GM19455 (cell line): Measurements from ENCODE around the gene CNIH1.

Experiments used
- ATAC-seq: cut with Tn5 transposase; IDR thresholded peaks from one replicate; pipeline ENCODE4 v1.9.1; 2021; ENCODE audit not compliant: unreplicated experiment

Gene CNIH1

DNA sequence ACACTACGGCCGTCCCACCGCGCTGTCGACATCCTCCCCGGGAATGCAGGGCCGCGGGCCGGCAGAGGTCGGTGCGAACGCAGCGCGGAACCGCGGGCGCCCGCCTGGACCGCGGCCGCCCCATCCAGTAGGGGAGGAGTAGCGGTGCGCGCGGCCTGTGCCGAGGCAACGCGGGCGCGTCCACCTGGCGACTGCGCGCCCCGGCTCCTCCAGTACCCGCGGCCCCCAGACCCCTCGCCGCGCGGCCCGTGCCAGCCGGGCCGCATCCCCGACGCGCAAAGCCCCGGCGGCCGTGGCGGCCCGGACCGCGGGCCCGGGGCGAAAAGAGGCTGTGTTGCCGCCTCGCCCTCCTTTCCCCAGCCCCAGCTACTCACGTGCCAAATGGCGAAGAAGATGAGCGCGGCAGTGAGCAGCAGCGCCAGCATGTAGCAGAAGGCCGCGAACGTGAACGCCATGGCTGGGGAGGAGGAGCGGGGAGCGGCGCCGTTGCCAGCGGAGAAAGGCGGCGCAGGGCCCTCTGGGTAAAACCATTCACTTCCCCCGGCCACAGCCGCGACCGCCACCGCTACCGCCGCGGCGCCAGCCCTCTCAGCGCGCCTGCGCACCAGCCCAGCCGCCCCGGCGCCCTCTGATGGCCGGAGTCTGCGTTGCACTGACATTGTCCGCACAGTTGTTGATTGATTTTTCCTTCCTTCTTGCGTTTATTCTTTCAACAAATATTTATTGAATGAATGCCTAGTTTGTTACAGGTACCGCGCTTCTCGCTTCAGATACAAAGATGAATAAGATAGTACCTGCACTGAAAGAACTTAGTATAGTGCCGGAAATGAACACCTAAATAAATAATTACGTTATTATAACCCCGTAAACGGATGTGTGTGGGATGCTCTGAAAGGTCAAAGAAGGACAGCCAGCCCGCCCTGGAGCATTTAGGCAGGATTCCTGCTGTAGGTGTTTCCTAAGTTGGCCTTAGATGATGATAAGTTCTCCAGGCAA, at the start of gene CNIH1:
TSS of gene CNIH1 (minus strand) at position 502 of the 996 bp plus-strand sequence. CDS start at position 455, 47 bp downstream.
- ATAC-seq: peak; percentile 93

GRCh38 chr14:54490445-54491175, 49.4 kb upstream of the CNIH1 start:
- no peak for ATAC-seq

DNA sequence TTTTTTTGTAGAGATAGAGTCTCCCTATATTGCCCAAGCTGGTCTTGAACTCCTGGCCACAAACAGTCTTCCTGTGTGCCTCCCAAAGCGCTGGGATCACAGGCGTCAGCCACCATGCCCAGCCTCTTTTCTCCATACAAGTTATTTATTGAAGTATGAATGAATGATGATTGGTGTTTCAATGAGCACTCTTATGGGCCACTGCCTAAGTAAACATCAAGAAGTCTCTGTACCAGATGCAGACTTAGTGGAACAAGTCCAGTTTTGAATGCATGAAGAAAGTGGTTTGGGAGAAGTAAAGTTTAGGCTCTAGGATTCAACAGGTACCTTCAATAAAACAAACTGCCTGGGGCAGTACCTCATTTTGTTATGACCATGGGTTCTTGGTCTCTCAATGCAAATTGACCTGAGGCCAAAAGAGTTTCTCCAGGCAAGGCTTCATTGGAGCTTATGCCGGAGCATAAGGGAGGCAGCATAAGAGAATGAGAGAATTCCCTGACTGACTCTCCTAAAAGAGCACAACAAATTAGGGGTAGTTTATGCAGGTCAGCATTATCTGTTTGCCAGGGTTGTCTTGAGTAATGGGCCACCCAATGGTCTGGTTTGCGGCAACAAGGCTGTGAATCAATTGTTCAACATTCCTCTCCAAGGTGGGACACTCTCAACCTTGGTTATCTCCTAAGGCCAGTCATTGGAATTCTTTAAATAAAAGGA, 48.7 kb upstream of the CNIH1 start:
- ATAC-seq: no peak

DNA sequence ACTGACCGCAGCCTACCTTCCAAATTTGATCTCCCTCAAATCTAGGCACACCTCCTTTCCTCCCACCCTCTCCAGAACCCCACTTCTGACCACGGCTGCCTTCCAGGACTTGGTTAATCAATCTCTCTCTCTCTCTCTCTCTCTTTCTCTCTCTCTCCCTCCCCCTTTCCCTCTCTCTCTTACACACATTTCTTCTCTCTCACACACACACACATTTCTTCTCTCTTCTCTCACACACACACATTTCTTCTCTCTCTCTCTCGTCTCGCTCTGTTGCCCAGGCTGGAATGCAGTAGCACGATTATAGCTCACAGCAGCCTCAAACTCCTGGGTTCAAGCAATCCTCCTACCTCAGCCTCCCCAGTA, 48.1 kb upstream of the CNIH1 start:
- ATAC-seq: no peak

GRCh38 chr14:54488646-54489317, 47.6 kb upstream of the CNIH1 start, which contains the start of gene GMFB:
Gene GMFB, minus strand, starts transcription at chr14:54488980. Its CDS starts 53 bp downstream, at chr14:54488927.
- peak; percentile 88 for ATAC-seq

DNA sequence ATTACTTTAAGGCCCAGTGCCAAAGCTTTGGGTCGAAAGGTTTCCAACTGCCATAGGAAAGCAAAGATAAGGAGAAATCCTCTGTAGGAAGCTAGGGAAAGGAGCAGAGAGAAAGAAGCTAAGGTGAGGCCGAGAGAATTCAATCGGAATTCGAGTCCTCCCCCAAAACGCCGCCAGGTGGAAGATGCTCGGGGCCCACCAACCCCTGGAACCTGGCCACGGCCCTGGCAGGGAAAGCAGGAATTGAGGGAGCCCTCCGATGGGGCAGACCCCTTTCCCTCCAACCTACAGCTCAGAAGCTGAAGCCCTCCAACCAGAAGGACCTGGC, 47.1 kb upstream of the CNIH1 start:
- peak; percentile 35 for ATAC-seq

DNA sequence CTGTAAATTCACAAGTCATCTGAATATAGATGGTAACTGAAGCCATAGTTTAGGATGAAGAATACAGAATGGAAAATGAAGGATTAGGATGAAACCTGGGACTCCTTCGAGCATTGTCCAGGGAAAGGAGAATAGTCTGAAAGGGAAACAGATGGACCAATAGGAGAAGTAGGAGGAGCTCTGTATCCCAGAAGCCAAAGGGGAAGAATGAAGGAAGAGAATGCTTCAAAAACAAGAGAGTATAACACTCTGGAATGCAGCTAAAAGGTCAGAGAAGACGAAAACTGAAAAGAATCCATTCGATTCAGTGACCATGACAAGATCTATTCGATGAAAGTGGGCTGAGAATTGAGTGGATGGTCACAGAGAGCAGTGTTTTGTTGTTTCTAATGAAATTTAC, 46.6 kb upstream of the CNIH1 start:
- ATAC-seq: no peak

DNA sequence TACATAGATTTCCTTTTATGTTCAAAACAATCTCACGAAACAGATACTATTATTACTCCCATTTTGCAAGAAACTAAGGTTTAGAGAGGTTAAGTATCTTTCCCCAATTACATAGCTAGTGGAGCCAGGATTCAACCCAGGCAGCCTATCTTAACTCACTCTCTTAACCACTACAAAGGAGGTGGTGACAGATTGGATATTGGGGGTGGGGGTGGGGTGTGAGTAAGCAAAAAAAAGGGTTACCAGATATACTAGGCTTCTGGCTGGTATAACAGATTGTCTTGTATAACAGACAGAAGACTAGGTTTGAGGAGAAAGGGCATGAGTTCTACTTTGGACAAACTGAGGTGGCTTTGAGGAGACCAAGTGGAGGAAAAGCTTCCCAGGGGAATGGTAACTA, 45.5 kb upstream of the CNIH1 start:
- no peak for ATAC-seq

DNA sequence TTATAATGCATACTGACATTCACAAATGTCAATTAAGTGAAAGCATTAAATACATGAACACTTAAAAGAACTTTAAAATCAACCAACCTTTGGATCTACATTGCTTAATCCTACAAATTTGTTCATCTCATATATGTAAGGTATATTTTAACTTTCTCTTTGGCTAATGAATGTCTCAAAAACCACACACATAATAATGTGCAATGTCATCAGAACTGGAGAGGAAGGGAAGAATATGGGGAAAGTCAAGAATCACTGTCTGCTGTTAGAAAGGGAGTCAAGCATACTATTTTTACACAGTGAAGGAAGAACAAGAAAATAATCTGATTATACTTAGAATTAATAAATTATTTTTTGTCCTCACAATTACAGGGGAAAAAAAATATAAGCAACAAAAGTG, 42.7 kb upstream of the CNIH1 start:
- no peak for ATAC-seq

DNA sequence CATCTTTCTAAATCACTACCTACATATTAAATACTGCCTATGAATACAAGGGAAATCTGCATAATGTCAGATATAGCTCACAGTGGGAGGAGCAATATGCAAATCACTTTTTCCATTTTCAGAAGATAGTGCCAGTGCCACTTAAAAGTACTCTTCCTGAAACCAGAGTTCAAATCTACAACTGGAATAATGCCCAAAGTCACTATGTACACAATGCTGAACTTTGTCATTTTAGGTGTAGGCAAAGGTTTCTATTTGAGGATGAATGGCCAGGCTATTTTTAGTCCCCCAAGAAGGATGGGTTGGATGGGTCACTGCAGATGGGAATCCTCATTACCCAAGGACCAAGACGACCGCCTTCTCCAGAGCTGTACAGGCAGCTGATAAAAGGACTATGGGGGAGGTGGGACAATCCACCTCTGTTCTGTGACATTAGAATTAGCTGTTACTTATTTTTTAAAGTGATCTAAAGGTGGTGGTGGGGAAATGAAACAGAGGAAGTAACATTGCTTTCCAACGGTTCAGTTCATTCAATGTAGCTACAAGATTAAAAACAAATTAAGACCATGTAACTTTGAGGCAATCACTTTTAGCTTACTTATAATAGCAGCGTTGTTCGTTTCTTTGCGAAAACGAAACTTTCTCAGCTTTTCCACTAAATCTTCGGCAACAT, 42.0 kb upstream of the CNIH1 start:
- ATAC-seq: no peak

DNA sequence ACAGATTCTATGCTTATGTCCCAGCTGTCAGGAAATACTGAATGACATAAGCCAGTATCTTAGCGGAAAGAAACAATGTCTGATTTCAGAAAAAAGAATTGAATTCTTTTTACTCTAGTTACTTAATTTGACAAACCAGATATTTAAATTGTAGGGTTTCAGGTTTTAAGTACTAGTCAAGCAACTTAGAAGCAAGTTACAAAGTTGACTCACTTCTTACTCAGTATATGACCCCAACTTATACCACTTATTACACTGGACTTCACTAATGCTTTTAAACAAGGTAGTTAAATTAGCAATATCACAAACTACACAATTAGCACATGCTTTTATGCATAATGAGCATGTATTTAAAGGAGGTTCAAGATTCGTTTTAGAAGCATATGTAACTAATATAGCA, 40.5 kb upstream of the CNIH1 start:
- no peak for ATAC-seq

DNA sequence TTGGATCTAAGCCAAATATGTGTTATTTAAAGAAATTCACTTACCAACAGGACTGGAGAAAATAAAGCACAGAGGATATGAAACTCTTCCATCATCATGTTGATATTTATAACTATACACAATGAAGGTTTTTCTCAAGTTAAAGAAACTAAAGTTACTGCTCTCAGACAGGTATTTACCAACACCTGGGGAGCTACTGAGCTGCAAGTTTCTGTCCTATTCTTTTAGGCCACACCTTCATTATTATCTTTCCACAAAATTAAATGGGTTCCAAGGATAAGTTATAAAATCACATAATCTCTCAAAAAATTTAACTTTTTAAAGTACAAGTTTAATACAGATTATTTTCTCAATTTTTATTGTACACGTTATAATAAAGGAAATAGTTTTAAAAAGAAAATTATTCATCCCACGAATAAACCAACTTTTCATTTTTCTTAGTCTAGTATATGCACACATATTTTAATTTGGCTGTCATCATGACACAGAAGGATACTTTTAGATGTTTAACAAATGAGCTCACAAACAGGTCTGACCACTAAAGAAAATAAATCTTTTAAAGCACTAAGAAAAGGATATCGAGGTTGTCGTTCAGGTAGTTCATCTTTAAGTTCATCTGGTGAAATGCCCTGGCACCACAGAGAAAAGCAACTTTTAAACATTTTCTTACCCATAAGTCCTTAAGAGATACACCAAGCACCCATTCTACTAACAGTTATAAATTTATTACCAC, 39.8 kb upstream of the CNIH1 start:
- ATAC-seq: no peak

GRCh38 chr14:54478636-54479215, 37.6 kb upstream of the CNIH1 start:
- no peak for ATAC-seq

- no peak for ATAC-seq
Measured at GRCh38 chr14:54475911-54476310, 34.7 kb upstream of the CNIH1 start.

GRCh38 chr14:54475187-54475899, 34.2 kb upstream of the CNIH1 start:
- ATAC-seq: no peak

- no peak for ATAC-seq
Measured at GRCh38 chr14:54474232-54474793, 33.1 kb upstream of the CNIH1 start.

GRCh38 chr14:54472315-54472714, 31.1 kb upstream of the CNIH1 start:
- ATAC-seq: no peak

GRCh38 chr14:54471641-54472040, 30.5 kb upstream of the CNIH1 start:
- no peak for ATAC-seq
